ENCODE measurements around the gene PCK2. TPM values are rescaled to one million over a fixed set of nuclear protein-coding genes. Genes with fewer than 3 reads are reported as not detected.
"Not testable (repeated sequence)": the region's sequence is repeated elsewhere in the genome, so short reads cannot be mapped to it uniquely, and the experiment has no call there.

The PCK2 gene
- total RNA-seq, 1 donor from 2014 or later = 2.9 TPM

DNA sequence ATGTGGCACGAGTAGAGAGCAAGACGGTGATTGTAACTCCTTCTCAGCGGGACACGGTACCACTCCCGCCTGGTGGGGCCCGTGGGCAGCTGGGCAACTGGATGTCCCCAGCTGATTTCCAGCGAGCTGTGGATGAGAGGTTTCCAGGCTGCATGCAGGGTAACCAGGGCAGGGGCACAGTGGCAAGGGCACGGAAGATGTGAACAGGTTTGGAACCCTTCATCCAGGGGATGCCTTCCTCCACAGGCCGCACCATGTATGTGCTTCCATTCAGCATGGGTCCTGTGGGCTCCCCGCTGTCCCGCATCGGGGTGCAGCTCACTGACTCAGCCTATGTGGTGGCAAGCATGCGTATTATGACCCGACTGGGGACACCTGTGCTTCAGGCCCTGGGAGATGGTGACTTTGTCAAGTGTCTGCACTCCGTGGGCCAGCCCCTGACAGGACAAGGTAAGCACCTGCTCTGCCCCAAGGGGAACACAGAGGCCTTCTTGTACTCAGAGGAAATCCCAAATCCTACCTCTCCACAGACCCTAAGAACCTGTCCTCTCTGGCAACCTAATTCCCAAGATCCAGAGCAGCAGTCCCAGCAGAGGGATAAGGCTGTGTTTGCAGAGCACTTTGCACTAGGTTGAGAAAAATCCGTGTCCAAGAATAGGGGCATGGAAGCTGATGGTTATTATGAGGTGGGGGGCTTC lies 4.3 kb downstream of the PCK2 start:
- no peak for DNase-seq

DNA sequence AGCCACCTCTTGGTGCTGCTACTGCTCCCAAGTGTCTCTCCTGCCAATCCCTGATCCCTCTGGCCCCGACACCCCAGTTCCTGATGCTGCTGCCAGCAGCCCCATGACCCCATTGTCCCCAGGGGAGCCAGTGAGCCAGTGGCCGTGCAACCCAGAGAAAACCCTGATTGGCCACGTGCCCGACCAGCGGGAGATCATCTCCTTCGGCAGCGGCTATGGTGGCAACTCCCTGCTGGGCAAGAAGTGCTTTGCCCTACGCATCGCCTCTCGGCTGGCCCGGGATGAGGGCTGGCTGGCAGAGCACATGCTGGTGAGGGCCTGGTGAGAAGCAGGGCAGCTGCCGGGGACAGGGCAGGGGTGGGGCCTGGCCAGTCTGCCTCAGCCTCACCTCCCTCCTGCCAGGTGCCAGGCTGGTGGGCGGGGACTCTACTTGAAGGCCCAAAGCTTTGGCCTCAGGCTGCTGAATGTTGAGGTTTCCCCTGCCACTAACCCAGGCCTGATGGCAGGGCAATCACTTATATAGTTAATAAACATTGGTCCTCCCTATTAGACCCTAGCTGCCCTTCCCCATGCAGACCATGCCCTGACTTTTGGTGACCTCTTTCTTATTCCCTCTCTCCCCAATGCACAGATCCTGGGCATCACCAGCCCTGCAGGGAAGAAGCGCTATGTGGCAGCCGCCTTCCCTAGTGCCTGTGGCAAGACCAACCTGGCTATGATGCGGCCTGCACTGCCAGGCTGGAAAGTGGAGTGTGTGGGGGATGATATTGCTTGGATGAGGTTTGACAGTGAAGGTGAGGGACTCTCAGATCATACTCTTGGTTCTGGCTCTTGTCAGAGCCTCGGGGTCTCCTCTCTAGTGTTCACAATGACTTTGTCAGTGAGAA lies 5.1 kb downstream of the PCK2 start:
- no peak for DNase-seq

- no peak for DNase-seq
Measured at GRCh38 chr14:24100197-24100981, 6.3 kb downstream of the PCK2 start.

DNA sequence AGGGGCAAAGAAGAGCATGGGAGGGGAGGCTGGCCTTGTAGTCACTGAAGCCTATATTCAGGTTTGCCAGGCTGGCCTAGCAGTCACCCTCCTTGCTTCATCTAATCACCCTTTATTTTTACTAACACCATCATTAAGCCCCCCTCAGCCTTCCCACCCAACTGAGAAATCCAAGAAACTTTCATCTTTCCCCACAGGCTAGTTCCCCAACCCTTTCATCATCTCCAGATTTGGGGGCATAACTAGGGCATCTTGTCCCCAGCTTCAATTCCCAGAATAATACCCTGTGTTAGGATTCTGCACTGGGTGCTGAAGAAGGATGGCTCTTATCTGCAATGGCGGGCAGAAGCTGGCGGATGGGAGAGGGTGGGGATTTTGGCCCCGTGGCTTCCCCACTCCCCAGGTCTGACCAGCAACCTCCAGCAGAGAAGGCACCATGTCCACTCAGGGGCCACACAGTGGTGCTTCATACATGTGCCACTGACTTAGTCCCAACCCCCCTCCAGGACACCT lies 6.9 kb downstream of the PCK2 start:
- DNase-seq = no peak

- no peak for DNase-seq
Measured at GRCh38 chr14:24102357-24103048, 8.4 kb downstream of the PCK2 start.

DNA sequence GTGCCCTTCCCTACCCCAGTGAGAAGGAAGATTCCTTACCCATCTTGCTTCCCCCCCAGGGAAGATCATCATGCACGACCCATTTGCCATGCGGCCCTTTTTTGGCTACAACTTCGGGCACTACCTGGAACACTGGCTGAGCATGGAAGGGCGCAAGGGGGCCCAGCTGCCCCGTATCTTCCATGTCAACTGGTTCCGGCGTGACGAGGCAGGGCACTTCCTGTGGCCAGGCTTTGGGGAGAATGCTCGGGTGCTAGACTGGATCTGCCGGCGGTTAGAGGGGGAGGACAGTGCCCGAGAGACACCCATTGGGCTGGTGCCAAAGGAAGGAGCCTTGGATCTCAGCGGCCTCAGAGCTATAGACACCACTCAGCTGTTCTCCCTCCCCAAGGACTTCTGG lies 9.3 kb downstream of the PCK2 start:
- no peak for DNase-seq

DNA sequence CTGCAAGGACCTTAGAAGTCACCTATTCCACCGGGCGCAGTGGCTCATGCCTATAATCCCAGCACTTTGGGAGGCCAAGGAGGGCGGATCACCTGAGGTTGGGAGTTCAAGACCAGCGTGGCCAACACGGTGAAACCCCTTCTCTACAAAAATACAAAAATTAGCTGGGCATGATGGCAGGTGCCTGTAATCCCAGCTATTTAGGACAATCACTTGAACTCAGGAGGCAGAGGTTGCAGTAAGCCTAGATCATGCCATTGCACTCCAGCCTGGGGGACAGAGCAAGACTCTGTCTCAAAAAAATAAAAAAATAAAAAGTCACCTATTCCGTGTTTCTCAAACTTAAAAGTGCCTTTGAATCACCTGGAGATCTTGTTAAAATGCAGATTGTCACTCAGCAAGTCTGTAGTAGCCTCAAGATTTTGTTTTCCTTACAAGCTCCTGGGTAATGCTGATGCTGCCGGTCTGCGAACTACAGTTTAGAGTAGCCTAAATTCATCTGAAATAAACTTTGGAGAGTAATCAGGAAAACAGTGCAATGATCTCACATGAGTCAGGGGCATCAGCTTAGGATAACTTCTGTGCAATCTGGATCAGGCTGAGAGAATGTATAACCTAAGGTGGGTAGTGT lies 11.6 kb downstream of the PCK2 start:
- not testable (repeated sequence) for DNase-seq

DNA sequence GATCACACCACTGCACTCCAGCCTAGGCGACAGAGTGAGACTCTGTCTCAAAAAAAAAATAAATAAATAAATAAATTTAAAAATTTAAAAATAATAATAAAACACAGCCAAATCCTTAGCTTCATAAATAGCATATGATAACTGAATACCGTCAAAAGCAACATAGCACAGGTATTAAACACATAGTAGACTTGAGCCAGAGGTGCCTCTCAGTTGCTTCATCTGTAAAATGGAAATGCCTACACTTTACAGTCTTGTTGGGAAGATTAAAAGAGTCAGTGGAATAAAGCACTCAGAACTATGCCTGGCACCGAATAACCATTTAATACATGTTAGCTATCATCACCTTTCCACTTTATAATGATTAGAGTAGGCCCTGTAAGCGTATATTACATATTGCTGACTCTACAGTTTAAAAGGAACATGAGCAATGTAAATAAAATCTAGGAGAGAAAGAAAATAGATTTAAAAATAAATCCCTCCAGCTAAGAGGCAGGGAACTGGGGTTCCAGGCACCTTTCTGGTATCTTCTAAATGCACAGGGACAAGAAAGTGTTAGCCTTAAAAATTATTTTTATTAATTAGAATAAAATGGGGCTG lies 12.7 kb downstream of the PCK2 start:
- no peak for DNase-seq

GRCh38 chr14:24108336-24108874 lies 14.3 kb downstream of the PCK2 start:
- DNase-seq = no peak

DNA sequence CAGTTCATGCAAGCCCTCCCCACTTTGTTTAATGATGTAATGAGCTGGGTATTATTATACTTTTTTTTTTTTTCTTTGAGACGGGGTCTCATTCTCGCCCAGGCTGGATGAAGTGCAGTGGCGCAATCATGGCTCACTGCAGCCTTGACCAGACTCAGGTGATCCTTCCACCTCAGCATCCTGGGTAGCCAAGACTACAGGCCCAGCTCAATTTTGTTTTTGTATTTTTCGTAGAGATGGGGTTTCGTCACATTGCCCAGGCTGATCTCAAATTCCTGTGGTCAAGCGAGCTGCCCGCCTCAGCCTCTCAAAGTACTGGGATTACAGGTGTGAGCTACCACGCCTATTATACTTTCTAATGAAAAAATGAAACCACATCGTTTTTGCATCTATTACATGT lies 15.9 kb downstream of the PCK2 start:
- DNase-seq = no peak

- DNase-seq = no peak
Measured at GRCh38 chr14:24110523-24110922, 16.4 kb downstream of the PCK2 start.

- no peak for DNase-seq
Measured at GRCh38 chr14:24113379-24113800, 19.3 kb downstream of the PCK2 start.

DNA sequence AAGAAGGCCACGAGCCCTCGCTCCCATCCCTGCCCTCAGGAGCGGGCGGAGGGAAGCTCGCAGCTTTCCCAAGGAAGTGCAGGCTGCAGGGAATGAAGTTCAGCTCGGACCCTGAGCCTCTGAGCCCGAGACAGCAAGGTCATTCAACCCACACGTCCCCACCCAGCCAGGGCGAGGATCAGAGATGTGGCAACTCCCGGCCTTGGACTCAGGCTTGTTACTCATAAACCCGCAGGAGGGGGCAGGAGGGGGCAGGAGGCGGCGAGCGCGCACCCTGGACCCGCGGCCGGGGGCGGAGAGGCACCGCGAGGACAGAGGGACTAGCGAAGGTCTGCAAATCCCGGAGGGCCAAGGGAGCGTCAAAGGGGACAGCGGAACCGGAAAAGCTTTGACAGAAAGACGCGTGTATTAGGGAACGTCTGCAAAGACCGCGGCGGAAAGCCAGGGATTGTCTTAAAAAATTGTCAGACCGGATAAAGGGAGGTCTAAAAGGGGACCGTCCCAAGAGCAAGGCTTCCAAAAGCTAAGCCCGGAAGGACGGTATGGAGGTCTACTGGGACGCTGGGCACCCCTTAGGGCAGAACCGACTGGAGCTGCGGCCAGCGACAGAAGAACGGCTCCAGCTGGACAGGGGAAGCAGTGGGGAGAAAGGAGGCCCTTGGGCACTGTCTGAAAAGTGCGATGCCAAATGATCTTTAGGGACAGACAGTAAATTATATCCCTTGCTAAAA lies 19.9 kb downstream of the PCK2 start:
- peak; percentile 93 for DNase-seq

DNA sequence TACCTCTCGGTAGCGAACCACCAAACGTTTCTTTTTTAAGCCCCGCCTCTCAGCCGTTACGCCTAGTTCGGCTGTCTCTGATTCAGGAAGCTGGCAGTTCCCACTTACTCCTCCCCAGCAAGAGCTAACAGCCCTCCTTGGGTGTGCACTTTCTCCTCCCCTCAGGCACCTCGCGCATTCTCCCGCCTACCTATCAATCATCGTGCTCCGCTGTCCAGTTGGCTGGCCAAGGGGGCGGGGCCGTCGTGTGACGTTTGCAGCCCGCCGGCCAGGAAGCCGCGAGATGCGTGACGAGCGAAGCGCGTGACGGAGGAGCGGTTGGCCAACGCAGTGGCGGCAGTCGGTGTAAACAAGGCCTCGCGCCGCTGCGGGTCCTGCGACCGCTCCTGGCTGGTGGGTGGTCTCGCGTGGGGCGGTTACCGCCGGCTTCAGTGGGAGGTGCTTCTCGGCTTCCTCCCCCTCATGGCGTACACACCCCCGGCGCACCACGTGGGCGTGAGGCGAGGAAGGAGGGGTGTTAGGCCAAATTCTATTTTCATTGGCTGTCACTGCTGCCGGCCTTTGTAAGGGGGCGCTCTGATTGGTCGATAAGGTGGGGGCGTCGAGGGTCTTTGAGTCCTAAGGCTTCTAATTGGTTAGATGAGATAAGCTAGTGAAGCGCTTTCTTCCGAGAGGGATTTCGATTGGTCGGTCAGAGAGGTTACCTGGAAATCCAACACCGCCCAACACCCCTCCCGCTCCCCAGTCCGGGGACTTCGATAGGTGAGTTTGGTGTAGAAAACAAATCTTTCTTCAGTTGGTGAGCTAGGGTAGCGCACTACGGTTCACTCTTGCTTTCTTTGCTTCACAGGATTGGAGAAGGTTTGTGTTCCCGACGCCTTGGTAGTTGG lies 20.7 kb downstream of the PCK2 start, which contains the start of the genes DCAF11 and NRL:
Gene DCAF11 (plus strand): TSS at position 246 of the 890 bp plus-strand sequence. CDS start 818 bp downstream, outside the sequence.
Gene NRL (minus strand): TSS at position 418 of the 890 bp plus-strand sequence. CDS start 32,101 bp downstream, outside the sequence.
- DNase-seq = peak; percentile 100

GRCh38 chr14:24115422-24116127 lies 21.5 kb downstream of the PCK2 start:
- DNase-seq = no peak

GRCh38 chr14:24116128-24116814 lies 22.2 kb downstream of the PCK2 start:
- no peak for DNase-seq

DNA sequence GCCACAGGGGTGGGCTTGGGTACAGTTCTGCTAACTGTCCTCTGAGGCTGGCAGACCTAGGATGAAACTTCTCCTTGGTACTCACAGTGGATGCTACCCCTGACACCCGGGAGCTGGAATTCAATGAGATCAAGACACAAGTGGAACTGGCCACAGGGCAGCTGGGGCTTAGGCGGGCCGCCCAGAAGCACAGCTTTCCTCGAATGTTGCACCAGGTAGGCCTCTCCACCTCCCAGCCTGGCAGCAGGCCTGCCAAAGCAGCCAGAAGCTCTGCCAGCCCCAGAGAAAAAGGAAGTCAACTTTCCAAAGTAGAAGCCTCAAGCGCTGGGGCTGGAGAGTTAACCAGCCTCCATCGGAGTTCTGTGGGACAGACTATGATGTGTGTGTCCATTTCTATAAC lies 23.1 kb downstream of the PCK2 start:
- DNase-seq = no peak

Measured in tongue (tissue), 2 donors.